Neural cell (in vitro differentiated cells): ENCODE results near the gene KLK6. TPM values are rescaled to one million over a fixed set of nuclear protein-coding genes. Genes with fewer than 3 reads are reported as not detected.

Experiments
- H2AFZ ChIP-seq: fragments of 200-600, 300-800 bp; sonication (generic), shearing (Covaris generic); 2 replicates; pipeline ENCODE4 v1.6.0; 2014; ENCODE audit warnings: low read depth, mild to moderate bottlenecking, antibody characterized with exemption, low read length, moderate library complexity
- H3F3A ChIP-seq: fragments of 200-600 bp; shearing (Covaris generic); 2 replicates; pipeline ENCODE4 v1.6.1; 2016; ENCODE audit warnings: mild to moderate bottlenecking, moderate library complexity, mixed read lengths, antibody characterized with exemption, low read length; ENCODE audit not compliant: insufficient read depth, poor library complexity, severe bottlenecking
- H3K27ac ChIP-seq: fragments of 200-600, 300-800 bp; sonication (generic), shearing (Covaris generic); 2 replicates; pipeline ENCODE4 v1.5.1; 2014; ENCODE audit warnings: mild to moderate bottlenecking, low read length, moderate library complexity
- H3K27me3 ChIP-seq: fragments of 300-800, 200-600 bp; sonication (generic), shearing (Covaris generic); 2 replicates; pipeline ENCODE4 v1.6.0; 2014; ENCODE audit warnings: mild to moderate bottlenecking, low read depth, low read length, moderate library complexity; ENCODE audit not compliant: insufficient read depth
- H3K36me3 ChIP-seq: fragments of 300-800, 200-600 bp; sonication (generic), shearing (Covaris generic); 2 replicates; pipeline ENCODE4 v1.5.1; 2014; ENCODE audit warnings: mild to moderate bottlenecking, antibody characterized with exemption, low read length, moderate library complexity; ENCODE audit not compliant: insufficient read depth
- H3K4me2 ChIP-seq: fragments of 300-800, 200-600 bp; sonication (generic), shearing (Covaris generic); 2 replicates; pipeline ENCODE4 v1.6.0; 2014; ENCODE audit warnings: mild to moderate bottlenecking, low read length
- H3K4me3 ChIP-seq: fragments of 300-800, 200-600 bp; sonication (generic), shearing (Covaris generic); 2 replicates; pipeline ENCODE4 v1.5.1; 2014; ENCODE audit warnings: mild to moderate bottlenecking, low read length, moderate library complexity
- H3K79me2 ChIP-seq: fragments of 200-600 bp; shearing (Covaris generic); replicated peaks from 2 replicates; pipeline ENCODE4 v1.6.0; 2014; ENCODE audit warnings: mild to moderate bottlenecking, low read length, moderate library complexity; ENCODE audit not compliant: insufficient read depth
- H3K9ac ChIP-seq: fragments of 300-800, 200-600 bp; sonication (generic), shearing (Covaris generic); 2 replicates; pipeline ENCODE4 v1.6.1; 2016; ENCODE audit warnings: mild to moderate bottlenecking, low read length, mixed read lengths
- H3K9me2 ChIP-seq: fragments of 200-600 bp; shearing (Covaris generic); 2 replicates; pipeline ENCODE4 v1.6.1; 2016; ENCODE audit warnings: mild to moderate bottlenecking, low read length, mixed read lengths; ENCODE audit not compliant: insufficient read depth
- H3K9me3 ChIP-seq: fragments of 200-600, 300-800 bp; sonication (generic), shearing (Covaris generic); 2 replicates; pipeline ENCODE4 v1.6.1; 2016; ENCODE audit warnings: mild to moderate bottlenecking, mixed run types, low read length, moderate library complexity, mixed read lengths
- H4K20me1 ChIP-seq: fragments of 200-600 bp; shearing (Covaris generic); 2 replicates; pipeline ENCODE4 v1.6.1; 2016; ENCODE audit warnings: mild to moderate bottlenecking, mixed run types; ENCODE audit not compliant: insufficient read depth
- MXI1 ChIP-seq: fragments of 450-650 bp; conservative IDR thresholded peaks from 2 replicates; pipeline ENCODE4 v1.6.1; 2014; ENCODE audit warnings: antibody characterized with exemption, mild to moderate bottlenecking; ENCODE audit not compliant: poor library complexity, severe bottlenecking
- POLR2AphosphoS5 ChIP-seq: IDR thresholded peaks from 2 replicates; pipeline ENCODE4 v1.6.1; 2012
- RAD21 ChIP-seq: fragments of 450-650 bp; conservative IDR thresholded peaks from 2 replicates; pipeline ENCODE4 v1.6.1; 2014; ENCODE audit warnings: antibody characterized with exemption, mild to moderate bottlenecking, moderate library complexity
- REST ChIP-seq: IDR thresholded peaks from 2 replicates; pipeline ENCODE4 v1.6.1; 2012; ENCODE audit warnings: borderline replicate concordance
- SMC3 ChIP-seq: fragments of 450-650 bp; conservative IDR thresholded peaks from 2 replicates; pipeline ENCODE4 v1.6.1; 2014; ENCODE audit warnings: antibody characterized with exemption, mild to moderate bottlenecking, moderate library complexity; ENCODE audit not compliant: poor library complexity
- TAF1 ChIP-seq: IDR thresholded peaks from 2 replicates; pipeline ENCODE4 v1.6.1; 2012; ENCODE audit warnings: low read depth
- polyA plus RNA-seq: library from polyadenylated mRNA; depleted of rRNA; stranded (reverse); fragments of >200 nt; gene quantifications from 2 replicates; pipeline ENCODE4 v1.2.3, GENCODE V29; 2014
- TF ChIP-seq, protein P1 (sequence below): fragments of 450-650 bp; IDR thresholded peaks from 2 replicates; pipeline ENCODE4 v1.5.1; 2014; ENCODE audit warnings: antibody characterized with exemption, mild to moderate bottlenecking, moderate library complexity; ENCODE audit not compliant: poor library complexity, severe bottlenecking

Gene KLK6
- polyA plus RNA-seq, 1 donor from 2014 or later, result not detected

GRCh38 chr19:51009061-51009891 is 39.9 kb upstream of the KLK6 start:
- Histone ChIP-seq H2AFZ (no peak overlapping the region), H3K9ac (no peak overlapping the region), H3K27me3 (no peaks in the 10 kb centered on the region), H3K9me3 (no peaks in the 10 kb centered on the region), H3F3A (no peaks in the 10 kb centered on the region), H3K79me2 (no peaks in the 10 kb centered on the region), H3K9me2 (no peaks in the 10 kb centered on the region), H3K36me3 (no peaks in the 10 kb centered on the region), H3K27ac (no peak overlapping the region), H3K4me3 (no peak overlapping the region), H4K20me1 (no peaks in the 10 kb centered on the region), H3K4me2 (no peak overlapping the region)
- TF ChIP-seq MXI1, result no peak
- no peak for TF ChIP-seq POLR2AphosphoS5
- no peak for TF ChIP-seq TAF1
- TF ChIP-seq, protein P1, sequence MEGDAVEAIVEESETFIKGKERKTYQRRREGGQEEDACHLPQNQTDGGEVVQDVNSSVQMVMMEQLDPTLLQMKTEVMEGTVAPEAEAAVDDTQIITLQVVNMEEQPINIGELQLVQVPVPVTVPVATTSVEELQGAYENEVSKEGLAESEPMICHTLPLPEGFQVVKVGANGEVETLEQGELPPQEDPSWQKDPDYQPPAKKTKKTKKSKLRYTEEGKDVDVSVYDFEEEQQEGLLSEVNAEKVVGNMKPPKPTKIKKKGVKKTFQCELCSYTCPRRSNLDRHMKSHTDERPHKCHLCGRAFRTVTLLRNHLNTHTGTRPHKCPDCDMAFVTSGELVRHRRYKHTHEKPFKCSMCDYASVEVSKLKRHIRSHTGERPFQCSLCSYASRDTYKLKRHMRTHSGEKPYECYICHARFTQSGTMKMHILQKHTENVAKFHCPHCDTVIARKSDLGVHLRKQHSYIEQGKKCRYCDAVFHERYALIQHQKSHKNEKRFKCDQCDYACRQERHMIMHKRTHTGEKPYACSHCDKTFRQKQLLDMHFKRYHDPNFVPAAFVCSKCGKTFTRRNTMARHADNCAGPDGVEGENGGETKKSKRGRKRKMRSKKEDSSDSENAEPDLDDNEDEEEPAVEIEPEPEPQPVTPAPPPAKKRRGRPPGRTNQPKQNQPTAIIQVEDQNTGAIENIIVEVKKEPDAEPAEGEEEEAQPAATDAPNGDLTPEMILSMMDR, result no peak
- no peak for TF ChIP-seq SMC3

DNA sequence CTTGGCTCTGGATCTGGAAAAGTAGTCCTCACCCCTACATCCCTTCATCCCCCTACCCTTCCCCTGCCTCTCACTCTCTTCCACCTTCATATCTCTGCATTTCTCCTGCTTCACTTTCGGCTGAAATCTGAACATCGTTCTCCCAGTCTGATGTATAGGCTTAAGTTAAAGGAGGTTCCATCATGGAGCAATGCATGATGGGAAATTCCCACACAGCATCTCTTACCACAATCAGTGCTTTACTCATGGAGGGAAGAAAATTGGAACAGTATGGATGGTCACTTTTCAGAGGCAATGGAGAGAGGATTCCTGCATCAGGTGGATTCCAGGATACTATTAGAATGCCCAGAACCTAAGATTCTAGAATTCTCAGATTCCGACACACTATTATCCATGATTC is 38.1 kb upstream of the KLK6 start:
- Histone ChIP-seq H3K79me2 (no peaks in the 10 kb centered on the region), H4K20me1 (no peaks in the 10 kb centered on the region), H3F3A (no peaks in the 10 kb centered on the region), H3K4me3 (no peak overlapping the region), H3K4me2 (no peak overlapping the region), H3K36me3 (no peaks in the 10 kb centered on the region), H3K27me3 (no peaks in the 10 kb centered on the region), H3K9ac (no peak overlapping the region), H3K9me3 (no peaks in the 10 kb centered on the region), H3K9me2 (no peaks in the 10 kb centered on the region), H3K27ac (no peak overlapping the region), H2AFZ (no peak overlapping the region)
- TF ChIP-seq RAD21, result no peak
- TF ChIP-seq REST, result no peak
- TF ChIP-seq TAF1, result no peak

- H3K27me3 ChIP-seq, result no peaks in the 10 kb centered on the region
- no peak overlapping the region for H3K27ac ChIP-seq
- no peaks in the 10 kb centered on the region for H3K9me2 ChIP-seq
- H3K9ac ChIP-seq, result no peak overlapping the region
- no peak overlapping the region for H3K4me3 ChIP-seq
- H3K4me2 ChIP-seq, result no peak overlapping the region
- no peaks in the 10 kb centered on the region for H3K9me3 ChIP-seq
- no peak for TF ChIP-seq TAF1
- TF ChIP-seq, protein P1, result no peak
- H3K36me3 ChIP-seq, result no peaks in the 10 kb centered on the region
- no peak overlapping the region for H2AFZ ChIP-seq
- no peaks in the 10 kb centered on the region for H3F3A ChIP-seq
- no peaks in the 10 kb centered on the region for H4K20me1 ChIP-seq
- H3K79me2 ChIP-seq, result no peaks in the 10 kb centered on the region
Observed at GRCh38 chr19:51006406-51006805, 37.0 kb upstream of the KLK6 start.
